GM23248 (cell line): ENCODE measurements around the gene XIAP.
"Not testable (repeated sequence)": the region's sequence is repeated elsewhere in the genome, so short reads cannot be mapped to it uniquely, and the experiment has no call there.

ENCODE experiments used
- EZH2 ChIP-seq: fragments of 200-600 bp; sonication (generic); IDR thresholded peaks from 2 replicates; pipeline ENCODE4 v1.6.1; 2018; ENCODE audit warnings: antibody characterized with exemption, mild to moderate bottlenecking; ENCODE audit not compliant: insufficient read depth, poor library complexity, severe bottlenecking
- EZH2phosphoT487 ChIP-seq: fragments of 200-600 bp; sonication (generic); IDR thresholded peaks from 2 replicates; pipeline ENCODE4 v1.6.1; 2018; ENCODE audit warnings: antibody characterized with exemption, moderate library complexity, mild to moderate bottlenecking, low read depth; ENCODE audit not compliant: insufficient read depth

GRCh38 chrX:123932055-123932454 lies 72.2 kb downstream of the XIAP start:
- TF ChIP-seq EZH2phosphoT487, EZH2: not testable (repeated sequence)
